Measurements from ENCODE around the gene TCERG1.

GRCh38 chr5:146533260-146533857, 86.2 kb downstream of the TCERG1 start:
- peak in 1 of 2 donors; percentile 70 for TF ChIP-seq CTCF (IDR thresholded peaks at IDR 0.05)
- no peak for TF ChIP-seq POLR2AphosphoS5 (IDR thresholded peaks at IDR 0.05)
